Lung microvascular endothelial cell (primary cell): ENCODE measurements around the gene LRRC59. TPM values are rescaled to one million over a fixed set of nuclear protein-coding genes. Genes with fewer than 3 reads are reported as not detected.
A peak's percentile ranks its signal among the peaks of the same experiment; 100 is the strongest.

ENCODE experiments used
- DNase-seq, 2 donors: peaks; one replicate each; pipeline versions ENCODE4 v3.0.0 to v3.0.0-alpha.2; 2010; ENCODE audit warnings: low read depth in 2 of 2
- total RNA-seq: library from RNA; depleted of rRNA; stranded (reverse); fragments of >200 nt; gene quantifications from 2 replicates; pipeline ENCODE4 v1.2.1, GENCODE V29; 2014

Gene LRRC59
- total RNA-seq, 1 donor from 2014 or later, result 92.3 TPM

DNA sequence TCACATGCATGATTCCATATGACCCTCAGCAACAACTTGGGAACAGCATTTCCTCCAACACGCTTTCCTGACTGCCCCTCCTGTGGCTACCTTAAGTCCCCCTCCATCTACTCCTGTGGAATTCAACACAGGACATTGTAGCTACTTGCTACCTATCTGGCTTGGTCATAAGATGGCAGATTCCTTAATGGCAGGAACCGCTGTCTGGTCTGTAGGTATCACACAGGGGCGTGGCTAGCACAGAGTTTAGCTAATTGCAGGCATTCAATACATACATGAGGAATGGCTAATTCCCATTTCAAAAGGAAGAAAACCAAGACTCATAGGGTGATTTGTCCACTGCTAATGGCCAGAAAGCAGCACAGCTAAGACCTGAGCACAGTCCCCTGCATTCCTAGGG lies 8.6 kb downstream of the LRRC59 start:
- DNase-seq, result no peak

DNA sequence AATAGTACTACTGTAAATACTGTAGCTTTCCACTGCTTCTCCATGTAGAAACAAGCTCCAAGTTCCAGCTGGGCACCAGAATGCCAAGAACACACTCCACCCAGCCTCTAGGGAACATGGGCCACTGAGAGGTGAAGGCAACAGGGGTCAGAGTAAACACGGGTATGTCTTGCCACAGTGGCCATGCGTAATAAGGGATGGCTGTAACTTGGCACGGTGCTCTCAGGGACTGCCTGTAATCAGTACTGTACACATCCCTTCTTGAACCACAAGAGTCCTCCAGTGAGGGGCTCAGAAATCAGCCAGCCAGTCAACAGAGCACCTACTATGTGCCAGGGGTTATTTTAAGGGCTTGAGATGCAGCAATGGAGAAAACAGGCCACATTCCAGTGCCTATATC lies 10.8 kb downstream of the LRRC59 start:
- DNase-seq, result no peak

DNA sequence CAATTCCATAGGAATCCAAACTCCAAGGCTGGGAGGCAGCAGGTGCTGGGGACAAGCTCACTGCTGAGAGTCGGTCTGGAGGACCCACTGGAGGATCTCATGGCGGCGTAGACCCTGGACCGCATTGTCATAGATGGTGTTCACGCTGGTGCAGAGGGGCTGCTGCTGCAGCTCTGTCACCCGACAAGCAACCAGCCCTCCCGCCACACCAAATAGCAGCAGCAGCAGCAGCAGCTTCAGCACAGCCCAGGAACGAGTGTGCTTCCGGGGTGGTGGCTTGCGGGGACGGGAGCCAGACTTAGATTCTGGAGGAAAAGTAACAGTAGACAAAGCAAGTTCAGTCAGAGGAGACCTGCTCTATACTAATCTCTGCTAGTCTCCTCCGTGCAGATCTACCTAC lies 14.4 kb downstream of the LRRC59 start:
- DNase-seq, result no peak

DNA sequence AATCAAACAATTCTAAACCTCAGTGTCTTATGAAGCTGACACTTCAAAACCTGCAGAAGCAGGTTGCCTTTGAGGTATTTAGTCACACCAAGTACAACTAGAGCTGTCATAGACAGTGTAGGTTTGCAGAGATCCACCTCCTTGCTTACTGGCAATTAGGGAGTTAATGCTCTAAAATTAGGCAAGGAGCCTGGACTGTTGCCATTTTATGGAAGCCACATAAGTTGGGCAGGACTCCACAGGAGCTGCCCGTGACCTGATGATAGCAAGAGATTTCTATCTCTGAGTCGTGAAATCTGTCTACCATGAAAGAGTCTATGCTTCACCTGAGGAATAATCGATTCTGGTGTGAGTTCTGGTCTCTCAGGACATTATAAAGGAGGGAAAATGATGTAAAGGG lies 15.4 kb downstream of the LRRC59 start:
- no peak for DNase-seq

DNA sequence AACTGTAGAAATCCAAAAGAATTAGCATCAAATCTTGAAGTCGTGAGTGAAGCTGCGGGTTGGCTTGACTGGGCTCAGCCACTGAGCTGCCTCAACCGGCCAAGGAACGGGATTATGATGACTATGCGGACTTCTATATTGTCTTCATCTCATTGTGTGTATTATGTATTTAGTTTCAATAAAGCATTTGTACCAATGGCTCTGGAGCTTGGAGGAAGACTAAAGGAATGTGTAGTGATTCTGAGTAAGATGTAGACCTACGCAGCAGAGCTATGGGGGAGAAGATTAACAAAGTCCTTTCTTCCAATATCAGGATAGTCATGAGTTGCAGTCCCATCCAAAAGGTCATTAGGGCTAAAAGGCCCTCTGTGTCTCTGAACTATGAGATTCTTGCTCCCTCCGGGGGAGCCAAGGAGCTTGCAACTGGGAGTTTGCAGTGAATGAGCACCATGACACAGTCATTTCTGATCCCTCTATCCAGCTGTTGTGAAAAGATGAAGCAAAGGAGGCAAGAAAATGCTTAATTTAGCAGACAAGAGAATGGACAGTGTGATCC lies 16.0 kb downstream of the LRRC59 start:
- no peak for DNase-seq

DNA sequence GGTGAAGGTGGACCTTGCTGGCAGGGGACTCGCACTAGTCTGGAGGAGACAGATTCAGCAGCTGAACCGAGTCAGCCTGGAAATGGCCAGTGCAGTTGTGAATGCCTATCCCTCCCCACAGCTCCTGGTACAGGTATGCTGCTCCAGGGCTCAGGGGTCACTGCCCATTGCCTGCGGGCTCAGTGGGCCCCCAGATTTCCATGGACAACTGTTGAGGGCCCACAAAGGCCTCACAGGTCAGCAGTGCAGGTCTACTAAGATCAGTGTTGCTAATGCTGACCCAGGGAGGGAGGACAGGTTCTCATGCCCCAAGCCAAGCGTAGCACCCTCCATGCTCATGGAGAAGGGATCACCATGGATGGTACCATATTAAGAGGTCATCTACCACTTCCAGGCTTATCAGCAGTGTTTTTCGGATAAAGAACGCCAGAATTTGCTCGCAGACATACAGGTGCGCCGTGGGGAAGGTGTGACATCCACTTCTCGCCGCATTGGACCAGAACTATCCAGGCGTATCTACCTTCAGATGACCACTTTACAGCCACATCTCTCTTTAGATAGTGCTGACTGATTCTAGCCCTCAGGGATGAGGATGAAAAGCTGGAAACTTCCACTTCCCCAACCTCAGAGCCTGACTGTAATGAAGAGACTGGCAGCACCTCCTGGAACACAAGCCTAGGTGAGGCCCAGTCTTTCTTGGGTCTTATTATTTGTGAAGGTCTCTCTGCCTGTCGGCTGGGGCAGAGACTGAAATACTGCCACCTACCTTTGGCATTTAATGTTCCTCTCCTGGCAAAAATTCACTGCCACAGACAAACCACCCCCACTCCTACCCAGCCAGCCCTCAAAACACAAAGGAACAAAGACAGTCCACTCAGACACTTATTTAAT lies 16.7 kb downstream of the LRRC59 start:
- no peak for DNase-seq

DNA sequence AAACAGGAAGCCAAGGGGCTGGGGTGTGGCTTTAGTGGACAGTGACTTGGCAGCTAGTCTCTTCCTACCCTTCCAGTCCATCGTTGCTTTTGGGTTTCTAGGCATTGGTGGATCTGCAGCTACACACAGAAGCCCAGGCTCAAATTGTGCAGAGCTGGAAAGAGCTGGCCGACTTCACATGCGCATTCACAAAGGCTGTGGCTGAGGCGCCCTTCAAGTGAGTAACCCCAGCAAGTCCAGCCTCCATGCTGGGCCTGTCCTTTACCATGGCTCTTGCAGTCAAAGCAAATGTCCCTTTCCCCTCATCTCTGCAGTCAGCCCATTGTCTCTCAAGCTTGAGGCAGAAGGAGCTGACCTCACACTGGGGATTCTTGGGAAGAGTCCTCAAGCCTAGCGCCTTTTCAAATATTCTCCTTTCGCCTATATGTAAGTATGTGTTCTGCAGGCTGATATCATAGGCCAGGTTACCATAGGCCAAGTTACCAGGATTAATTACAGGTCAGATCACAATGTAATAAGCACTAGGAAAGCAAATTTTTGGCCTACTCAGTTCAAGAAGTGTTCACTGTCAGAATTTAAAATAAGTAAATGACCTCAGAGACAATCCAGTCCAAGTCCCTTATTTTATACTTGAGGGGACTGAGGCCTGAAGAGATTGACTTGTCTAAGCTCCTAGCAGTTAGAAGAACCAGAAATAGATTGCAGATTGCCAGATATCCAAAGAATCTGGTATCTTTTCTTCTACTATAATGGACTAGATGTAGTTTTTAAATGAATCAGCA lies 17.8 kb downstream of the LRRC59 start:
- no peak for DNase-seq

DNA sequence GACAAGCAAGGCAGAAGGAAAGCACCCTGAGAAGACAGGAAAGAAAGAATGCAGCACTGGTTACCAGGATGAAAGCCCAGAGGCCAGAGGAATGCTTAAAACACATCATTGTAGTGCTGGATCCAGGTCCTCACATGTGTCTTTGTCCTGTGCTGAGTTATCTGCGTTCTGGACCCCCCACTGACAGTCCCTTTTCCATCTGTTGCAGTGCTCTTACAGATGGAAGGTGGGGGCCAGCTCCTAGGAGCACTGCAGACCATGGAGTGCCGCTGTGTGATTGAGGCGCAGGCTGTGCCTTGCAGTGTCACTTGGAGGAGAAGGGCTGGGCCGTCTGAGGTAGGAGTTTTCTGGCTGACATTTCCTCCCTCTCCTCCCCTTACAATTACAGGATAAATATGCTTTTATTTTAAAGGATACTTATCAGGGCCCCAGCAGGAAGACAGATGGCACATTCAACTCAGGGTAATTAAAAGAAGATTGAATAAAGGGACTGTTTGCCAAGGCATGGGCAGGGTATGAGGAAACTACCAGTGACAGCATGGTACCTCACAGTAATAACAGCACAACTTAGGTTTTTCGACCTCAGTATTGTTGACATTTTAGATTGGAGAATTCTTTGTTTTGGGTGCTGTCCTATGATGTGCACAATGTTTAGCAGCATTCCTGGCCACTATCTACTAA lies 21.3 kb downstream of the LRRC59 start:
- DNase-seq, result no peak

DNA sequence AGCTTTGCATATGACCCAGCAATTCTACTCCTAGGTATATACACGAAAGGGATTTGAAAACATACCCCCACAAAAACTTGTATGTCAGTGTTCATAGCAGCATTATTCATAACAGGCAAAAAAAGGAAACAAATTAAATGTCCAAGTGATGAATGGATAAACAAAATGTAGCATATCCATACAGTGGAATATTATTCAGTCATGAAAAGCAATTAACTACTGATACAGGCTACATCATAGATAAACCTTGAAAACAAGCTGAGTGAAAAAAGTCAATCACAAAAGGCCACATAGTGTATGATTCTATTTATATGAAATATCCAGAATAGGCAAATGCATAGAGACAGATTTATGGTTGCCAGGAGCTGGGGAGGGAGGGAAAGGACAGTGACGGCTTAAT lies 23.6 kb downstream of the LRRC59 start:
- DNase-seq, result no peak

DNA sequence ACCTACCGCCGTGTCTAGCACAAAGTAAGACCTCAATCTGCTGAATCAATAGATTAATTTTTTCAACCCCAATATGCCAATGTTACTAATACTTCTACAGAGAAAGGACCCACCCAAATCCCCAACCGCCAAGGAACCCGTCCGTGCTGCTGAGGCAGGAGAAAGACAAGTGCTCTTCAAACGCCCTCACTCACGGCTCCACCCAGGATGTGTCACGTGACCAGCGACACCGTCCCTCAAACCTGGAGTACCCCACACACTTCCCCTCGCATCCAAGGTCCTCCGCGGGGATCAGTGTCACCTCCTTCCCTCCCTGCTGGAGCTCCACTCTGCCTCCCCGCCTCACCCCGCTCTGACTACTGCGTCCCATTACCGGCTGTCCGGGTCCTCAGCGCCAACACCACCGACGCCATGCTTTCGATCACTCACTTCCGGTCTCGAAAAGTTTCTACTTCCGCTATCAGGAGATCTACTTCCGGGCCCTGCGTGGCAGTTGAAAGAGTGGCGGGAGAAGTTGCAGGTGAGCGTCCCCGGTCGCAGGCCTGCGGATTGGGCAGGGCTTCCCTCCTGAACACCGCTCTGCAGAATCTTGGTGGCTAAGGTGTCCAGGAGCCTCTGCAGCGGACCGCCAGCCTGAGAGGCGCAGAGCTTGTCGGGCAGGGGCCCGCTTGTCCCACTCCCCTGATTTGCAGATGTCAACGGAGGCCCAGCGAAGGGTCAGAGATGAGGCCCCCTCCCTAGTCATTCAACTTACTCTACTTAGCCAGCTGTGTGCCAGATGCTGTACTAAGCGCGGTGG lies 24.4 kb downstream of the LRRC59 start, which contains the start of the genes EME1 and MRPL27:
Gene EME1, plus strand, starts transcription at position 472 of the 799 bp plus-strand sequence. CDS start 1,980 bp downstream, outside the sequence.
Gene MRPL27, minus strand, starts transcription at position 427 of the 799 bp plus-strand sequence. Its CDS starts 14 bp downstream, at position 413.
- peak; percentile 87 for DNase-seq

DNA sequence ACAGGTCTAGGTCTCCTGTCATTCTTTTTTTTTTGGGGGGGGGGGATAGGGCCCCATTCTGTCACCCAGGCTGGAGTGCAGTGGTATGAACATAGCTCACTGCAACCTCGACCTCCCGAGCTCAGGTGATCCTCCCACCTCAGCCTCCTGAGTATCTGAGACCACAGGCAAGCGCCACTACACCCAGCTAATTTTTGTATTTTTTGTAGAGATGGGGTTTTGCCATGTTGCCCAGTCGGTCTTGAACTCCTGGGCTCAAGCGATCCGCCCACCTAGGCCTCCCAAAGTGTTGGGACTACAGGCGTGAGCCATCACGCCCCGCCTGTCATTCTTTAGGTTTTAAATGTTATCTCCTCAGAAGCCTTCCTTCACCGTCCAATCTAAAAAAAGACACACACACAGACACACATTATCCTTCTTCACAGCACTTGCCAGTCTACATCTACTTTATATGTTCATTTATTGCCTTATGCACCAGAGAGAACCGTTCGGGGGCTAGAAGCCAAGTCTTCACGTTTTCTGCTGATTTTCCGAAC lies 25.0 kb downstream of the LRRC59 start:
- no peak for DNase-seq

DNA sequence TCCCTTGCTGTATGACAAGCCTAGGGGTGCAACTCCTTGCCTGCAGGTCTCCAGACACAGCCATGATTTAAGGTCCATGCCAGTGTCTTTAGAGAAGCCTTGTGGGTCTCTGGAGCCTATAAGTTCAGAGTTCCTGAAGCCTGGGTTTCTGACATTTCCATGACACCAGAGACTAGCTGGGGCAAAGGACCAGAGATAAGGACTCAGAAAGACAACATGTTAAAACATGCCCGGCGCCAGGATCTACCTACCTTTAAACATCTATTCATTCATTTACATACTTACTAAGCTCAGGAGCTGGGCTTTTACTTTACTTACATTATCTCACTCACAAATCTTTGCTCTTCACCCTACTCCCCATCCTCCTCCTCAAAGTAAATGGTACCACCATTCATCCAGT lies 25.8 kb downstream of the LRRC59 start:
- DNase-seq, result no peak

DNA sequence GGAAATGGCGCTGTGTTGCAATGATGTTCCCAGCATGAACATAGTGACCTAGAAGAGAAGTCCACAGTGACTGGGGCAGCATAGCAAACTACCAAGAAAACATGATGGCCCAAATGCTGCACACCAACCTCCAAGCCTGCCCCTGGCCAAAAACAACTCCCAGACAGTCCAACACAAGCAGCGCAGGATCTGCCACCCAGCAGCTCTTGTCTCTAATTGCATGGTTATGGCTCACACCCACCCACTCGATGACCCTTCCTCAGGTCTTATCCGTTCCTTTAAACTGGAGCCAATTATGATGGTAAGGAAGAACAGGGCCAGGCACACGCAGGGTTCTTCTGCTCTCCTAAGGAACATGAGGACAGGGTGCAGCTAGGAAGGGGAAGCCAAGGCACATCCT lies 27.3 kb downstream of the LRRC59 start:
- no peak for DNase-seq

DNA sequence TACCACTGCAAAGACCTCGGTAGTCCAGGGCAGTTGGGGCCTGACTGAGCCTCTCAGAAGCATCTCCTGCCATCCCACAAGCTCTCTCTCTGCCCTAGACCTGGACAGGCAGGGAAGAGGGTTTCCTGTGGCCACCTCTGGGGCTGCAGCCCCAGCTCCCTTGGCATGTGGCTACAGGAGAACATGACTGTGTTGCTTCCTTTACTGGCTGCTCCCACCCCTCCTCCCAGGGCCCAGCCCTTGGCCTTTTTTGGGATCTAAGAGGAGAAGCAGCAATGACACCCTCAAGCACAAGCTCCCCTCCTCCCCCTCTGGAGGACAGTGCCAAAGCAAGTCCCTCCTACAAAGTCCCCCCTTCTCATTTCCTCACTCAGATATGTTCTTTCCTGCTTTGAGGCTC lies 29.9 kb downstream of the LRRC59 start:
- no peak for DNase-seq

DNA sequence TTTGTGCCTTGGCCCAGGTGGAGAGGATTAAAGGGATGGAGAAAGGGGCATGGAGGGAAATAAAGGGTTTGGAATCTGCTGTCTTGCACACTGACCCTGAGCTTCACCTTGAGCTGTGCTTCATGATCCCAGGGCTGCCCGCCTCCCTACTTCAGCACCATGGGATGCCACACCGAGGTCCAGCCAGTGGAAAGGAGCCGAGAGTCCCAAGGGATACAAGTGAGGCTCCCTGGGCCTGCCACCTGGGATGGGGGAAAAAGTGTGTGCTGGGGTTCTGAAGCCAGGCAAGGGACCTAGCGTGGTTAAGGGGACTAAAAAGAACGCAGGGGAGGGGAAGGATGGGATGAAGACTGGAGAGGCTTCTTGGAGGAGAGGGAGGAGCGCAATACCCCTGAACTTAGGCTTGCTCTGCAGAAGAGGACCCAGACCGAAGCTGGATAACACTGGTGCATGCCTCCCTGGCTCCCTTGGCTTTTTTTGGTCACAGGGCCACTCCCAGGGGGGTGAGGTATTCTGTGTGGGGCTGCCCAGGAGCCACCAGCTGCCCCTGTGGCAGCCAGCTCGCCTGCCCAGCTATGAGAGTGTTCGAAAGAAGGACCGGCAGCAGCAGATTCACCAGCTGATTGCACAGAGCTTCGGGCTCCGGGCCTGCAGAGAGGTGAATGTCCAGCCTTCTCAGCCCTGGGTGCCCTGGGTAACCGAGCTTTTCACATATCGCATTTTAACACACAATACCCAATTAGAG lies 31.5 kb downstream of the LRRC59 start:
- no peak for DNase-seq

DNA sequence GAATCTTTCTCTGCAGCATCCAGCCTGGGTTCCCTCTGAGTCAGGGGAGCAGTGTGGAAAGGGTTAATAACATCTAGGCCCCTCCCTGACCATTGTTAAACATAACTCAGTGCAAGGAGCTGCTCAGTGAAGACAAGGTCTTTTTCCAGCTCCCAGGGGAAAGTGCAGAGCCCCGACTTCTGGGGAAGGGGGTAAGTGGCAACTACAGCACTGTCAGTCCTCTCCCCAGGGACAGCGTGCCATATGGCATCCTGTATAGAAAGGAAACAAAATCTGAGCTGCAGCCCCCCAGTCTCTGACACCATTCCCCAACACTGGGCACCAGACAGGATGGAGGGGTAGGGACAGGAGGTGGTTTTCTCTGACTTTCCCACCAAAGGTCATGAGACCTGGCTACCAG lies 32.2 kb downstream of the LRRC59 start:
- no peak for DNase-seq

DNA sequence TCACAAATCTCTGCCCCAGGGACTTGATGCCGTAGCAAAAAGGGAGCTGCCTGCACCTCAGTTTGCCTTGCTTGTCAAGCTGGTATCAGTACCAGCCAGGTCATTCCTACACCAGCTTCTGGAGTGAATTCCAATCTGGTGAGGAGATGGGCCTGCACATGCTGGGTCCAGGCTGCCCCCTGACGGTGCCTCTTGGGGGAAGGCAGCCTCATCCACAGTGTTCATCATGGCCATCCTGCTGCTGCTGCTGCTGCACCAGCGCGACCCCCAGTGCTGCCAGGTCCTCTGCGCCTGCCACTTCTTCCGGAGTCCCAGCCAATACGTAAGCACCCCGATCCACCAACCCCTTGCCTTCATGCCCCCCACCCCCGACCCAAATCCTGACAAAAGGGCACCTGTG lies 32.6 kb downstream of the LRRC59 start:
- no peak for DNase-seq

DNA sequence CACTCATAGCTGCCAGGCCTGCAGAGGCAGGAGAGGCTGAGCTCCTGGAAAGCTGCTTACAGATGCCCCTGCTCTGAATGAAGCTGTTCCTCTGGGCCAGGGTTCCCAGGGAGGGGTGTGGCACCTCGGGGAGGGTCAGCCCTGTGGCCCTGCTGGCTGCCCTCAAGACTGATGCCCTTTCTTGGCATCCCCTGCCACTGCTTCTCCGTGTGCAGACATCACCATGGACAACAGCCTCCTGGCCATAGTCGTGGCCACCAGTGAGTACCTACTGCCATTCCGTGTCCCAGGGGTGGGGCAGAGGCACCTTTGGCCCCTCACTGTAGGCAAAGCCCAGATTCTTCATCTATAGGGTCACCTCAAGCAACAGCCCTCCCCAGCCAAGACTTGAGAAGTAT lies 33.3 kb downstream of the LRRC59 start:
- DNase-seq, result no peak

DNA sequence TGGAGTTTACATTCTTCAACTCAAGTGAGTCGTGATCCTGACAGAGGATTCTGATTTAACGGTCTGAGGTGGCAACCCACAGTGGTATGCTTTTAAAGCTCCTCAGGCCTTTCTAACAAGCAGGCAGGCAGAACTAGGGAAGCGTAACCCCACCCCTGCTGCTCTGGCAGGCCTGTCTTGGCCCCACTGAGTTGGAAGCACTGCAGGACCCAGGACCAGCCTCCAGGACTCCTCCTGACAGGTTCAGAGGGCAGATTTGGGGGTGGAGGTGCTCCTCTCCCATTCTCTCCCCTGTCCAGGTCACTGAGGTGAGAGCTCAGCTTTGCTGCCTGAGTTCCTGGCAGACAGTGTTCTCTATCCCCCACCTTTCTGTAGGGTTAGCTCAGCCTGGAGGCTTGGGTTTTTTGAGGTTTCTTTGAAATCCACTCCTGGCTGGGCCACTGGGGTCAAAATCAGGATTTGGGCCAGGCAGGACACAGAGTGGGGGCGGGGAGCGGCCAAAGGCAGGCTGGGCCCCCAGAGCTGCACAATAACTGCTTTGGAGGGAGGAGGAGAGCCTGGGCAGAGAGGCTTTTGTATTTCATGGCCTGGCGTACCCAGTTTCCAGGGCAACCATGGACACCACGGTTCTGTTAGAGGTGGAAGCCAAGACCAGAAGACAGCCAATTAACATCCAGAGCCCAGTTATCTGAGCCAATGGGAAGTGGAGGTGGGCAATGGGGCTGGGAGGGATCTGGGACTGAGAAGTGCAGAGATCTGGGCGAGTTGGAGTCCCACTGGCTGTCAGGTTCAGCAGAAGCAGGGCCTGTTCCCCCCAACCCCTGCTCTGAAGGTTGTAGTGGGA lies 33.9 kb downstream of the LRRC59 start:
- peak in 1 of 2 donors; percentile 80 for DNase-seq
